MCF 10A (cell line): ENCODE measurements around the gene SAMD11. TPM values are rescaled to one million over a fixed set of nuclear protein-coding genes. Genes with fewer than 3 reads are reported as not detected.
A peak's percentile ranks its signal among the peaks of the same experiment; 100 is the strongest.

ENCODE experiments used
- BruUV-seq: library from RNA; stranded (reverse); fragments of 400-500 nt; replicated peaks from 2 replicates; lab custom pipeline; 2021; lab: Mats Ljungman, UMichigan
- CTCF ChIA-PET: fragments of 300-600 bp; sonication (Branson Sonifier 250); formaldehyde crosslinking; extraction: SDS; loops from one replicate; lab custom pipeline; 2021; ENCODE audit warnings: antibody characterized with exemption, inconsistent platforms; lab: Yijun Ruan, JAX
- POLR2A ChIA-PET: fragments of 300-600, 350-650 bp; sonication (Branson Sonifier 250); formaldehyde crosslinking; extraction: SDS; loops from one replicate; lab custom pipeline; 2020; ENCODE audit warnings: antibody characterized with exemption, inconsistent platforms; lab: Yijun Ruan, JAX
- DNase-seq: peaks from one replicate; pipeline ENCODE4 v3.0.0-alpha.2; 2018; ENCODE audit not compliant: unreplicated experiment
- H3K27ac Mint-ChIP-seq: one replicate; pipeline ENCODE4 v1.8.0; 2022; ENCODE audit warnings: mild to moderate bottlenecking, low read depth, mixed read lengths; ENCODE audit not compliant: unreplicated experiment
- H3K27me3 Mint-ChIP-seq: one replicate; pipeline ENCODE4 v1.8.0; 2022; ENCODE audit warnings: mixed read lengths; ENCODE audit not compliant: insufficient read depth, unreplicated experiment
- H3K36me3 Mint-ChIP-seq: one replicate; pipeline ENCODE4 v1.8.0; 2022; ENCODE audit warnings: mild to moderate bottlenecking, moderate library complexity, mixed read lengths; ENCODE audit not compliant: insufficient read depth, unreplicated experiment
- H3K4me1 Mint-ChIP-seq: one replicate; pipeline ENCODE4 v1.8.0; 2022; ENCODE audit warnings: mixed read lengths; ENCODE audit not compliant: insufficient read depth, unreplicated experiment
- H3K4me3 Mint-ChIP-seq: one replicate; pipeline ENCODE4 v1.8.0; 2022; ENCODE audit warnings: mild to moderate bottlenecking, moderate library complexity, mixed read lengths; ENCODE audit not compliant: unreplicated experiment
- H3K9me3 Mint-ChIP-seq: one replicate; pipeline ENCODE4 v1.8.0; 2022; ENCODE audit warnings: mixed read lengths; ENCODE audit not compliant: unreplicated experiment
- intact Hi-C: fragments of 100-400 bp; cut with micrococcal nuclease; formaldehyde crosslinking; loops from 2 replicates; pipeline ENCODE4 v1.14.1; 2022
- total RNA-seq: library from RNA; stranded (reverse); gene quantifications from 2 replicates; pipeline ENCODE4 v1.2.3, GENCODE V29; 2022
- TF ChIP-seq, protein P1 (sequence below): fragments of 200-600 bp; IDR thresholded peaks from one replicate; pipeline ENCODE4 v1.8.0; 2022; ENCODE audit warnings: antibody characterized with exemption, mild to moderate bottlenecking; ENCODE audit not compliant: unreplicated experiment

Gene SAMD11
- total RNA-seq, 1 experiment from 2014 or later: not detected

DNA sequence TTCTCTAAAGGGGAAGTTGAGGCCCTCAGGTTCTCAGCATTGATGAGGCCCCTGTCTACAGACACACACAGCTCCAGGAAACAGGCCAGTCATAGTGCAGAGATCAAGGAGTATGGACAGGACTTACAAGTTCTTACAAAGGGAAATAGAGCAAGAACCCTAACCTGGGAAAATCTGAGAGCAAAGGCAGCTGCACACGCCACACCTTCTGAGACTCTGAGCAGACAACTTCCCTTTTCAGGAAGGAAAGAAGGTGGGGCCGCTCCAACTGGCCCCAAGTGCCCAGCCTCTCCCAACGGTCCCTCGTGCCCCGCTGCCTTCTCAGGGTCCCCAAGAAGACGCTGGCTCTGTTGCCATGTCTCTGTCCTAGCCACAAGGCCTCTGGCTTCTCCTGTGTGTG is 31.8 kb downstream of the SAMD11 start:
- no TSS peak for BruUV-seq
- Mint-ChIP-seq H3K4me1 (peaks cover 8% of the 10 kb centered on the region), H3K27me3 (no peaks in the 10 kb centered on the region), H3K4me3 (no peak overlapping the region), H3K27ac (no peak overlapping the region), H3K36me3 (peaks cover 52% of the 10 kb centered on the region), H3K9me3 (no peaks in the 10 kb centered on the region)
- POLR2A ChIA-PET: no interaction called here
- CTCF ChIA-PET: interaction anchor here (0.7 kb wide), 1 partner anchor 71 kb away, joined by 5 read pairs; no protein-coding TSS in a partner anchor
- TF ChIP-seq, protein P1, sequence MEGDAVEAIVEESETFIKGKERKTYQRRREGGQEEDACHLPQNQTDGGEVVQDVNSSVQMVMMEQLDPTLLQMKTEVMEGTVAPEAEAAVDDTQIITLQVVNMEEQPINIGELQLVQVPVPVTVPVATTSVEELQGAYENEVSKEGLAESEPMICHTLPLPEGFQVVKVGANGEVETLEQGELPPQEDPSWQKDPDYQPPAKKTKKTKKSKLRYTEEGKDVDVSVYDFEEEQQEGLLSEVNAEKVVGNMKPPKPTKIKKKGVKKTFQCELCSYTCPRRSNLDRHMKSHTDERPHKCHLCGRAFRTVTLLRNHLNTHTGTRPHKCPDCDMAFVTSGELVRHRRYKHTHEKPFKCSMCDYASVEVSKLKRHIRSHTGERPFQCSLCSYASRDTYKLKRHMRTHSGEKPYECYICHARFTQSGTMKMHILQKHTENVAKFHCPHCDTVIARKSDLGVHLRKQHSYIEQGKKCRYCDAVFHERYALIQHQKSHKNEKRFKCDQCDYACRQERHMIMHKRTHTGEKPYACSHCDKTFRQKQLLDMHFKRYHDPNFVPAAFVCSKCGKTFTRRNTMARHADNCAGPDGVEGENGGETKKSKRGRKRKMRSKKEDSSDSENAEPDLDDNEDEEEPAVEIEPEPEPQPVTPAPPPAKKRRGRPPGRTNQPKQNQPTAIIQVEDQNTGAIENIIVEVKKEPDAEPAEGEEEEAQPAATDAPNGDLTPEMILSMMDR: no peak
- intact Hi-C loops: no loop called here
- no peak for DNase-seq

DNA sequence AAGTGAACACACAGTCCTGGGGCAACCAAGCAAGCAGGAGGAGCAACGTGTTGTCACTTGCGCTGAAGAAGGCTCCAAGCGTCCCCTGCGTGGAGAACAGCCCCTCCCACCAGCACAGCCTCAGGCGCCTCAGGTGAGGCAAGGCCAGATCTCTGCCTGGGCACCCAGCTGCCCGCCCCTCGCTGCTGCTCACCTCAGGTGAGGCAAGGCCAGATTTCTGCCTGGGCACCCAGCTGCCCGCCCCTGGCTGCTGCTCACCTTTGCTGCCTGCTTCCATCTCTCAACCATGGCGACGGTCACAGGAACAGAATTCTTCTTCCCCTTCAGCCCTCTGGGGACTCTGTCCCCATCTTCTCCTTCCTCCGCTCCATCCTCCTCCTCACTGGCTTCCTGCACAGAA is 32.9 kb downstream of the SAMD11 start:
- no peaks in the 10 kb centered on the region for H3K9me3 Mint-ChIP-seq
- H3K4me3 Mint-ChIP-seq: no peak overlapping the region
- no peak overlapping the region for H3K27ac Mint-ChIP-seq
- intact Hi-C loops: no loop called here
- no peak for DNase-seq
- no peaks in the 10 kb centered on the region for H3K27me3 Mint-ChIP-seq
- no TSS peak for BruUV-seq
- CTCF ChIA-PET: no interaction called here
- TF ChIP-seq, protein P1: no peak
- POLR2A ChIA-PET: no interaction called here
- H3K36me3 Mint-ChIP-seq: peaks cover 40% of the 10 kb centered on the region
- H3K4me1 Mint-ChIP-seq: peaks cover 8% of the 10 kb centered on the region

DNA sequence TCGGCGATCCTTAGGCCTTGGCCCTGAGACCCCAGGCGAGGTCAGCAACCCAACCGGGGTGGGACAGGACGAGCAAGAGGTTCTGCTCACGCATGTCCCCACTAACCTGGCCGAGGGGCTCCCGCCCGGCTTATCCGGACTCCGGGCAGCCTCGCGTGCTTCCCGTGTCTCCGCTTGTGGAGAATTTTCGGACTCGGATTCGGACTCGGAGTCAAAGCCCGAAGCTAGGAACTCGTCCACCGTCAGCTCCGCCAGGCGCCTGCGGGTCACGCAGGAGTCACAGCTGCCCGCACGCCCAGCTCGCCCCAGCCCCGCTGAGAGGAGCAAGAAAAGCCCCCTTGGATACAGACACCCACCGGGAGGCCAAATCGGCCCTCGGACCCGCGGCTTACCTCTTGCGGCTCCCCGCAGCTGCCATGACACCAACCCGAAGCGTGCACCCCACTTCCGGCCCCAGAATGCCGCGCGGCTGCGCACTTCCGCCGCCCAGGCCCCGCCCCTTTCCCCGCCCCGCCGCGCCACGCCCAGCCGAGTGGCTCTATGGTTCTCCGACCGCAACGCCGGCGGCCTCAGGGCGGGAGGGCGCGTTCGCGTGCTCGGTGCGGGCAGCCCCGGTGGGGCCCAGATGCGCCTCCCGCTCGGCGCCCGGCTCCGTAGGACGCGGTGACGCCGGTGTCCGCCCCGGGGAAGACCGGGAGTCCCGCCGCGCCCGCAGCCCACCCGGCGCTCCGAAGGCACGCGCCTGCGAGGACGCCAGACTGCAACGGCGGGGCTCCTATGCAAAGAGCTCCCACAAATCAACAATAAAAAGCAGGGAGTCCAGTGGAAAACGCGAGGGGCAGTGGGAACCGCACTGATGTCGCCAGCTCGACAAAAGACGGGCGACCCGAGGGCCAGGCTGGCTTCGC is 35.4 kb downstream of the SAMD11 start, which contains the start of gene NOC2L:
Gene NOC2L (minus strand): TSS at position 434 of the 908 bp plus-strand sequence. CDS start 16 bp downstream, at position 418.
- ChIA-PET POLR2A (interaction anchor here (0.6 to 1.4 kb wide), 15 partner anchors 9 to 1204 kb away, joined by 3 to 7 read pairs (median 3); partner anchors contain the start of gene ISG15), CTCF (interaction anchor here (0.7 to 0.9 kb wide), 2 partner anchors 54 to 99 kb away, joined by 3 read pairs; partner anchors contain the start of gene ISG15)
- BruUV-seq: TSS peak; percentile 84
- TF ChIP-seq, protein P1: no peak
- peak within 1 kb of the TSS; percentile 78 for H3K4me3 Mint-ChIP-seq
- peaks cover 8% of the 10 kb centered on the region for H3K4me1 Mint-ChIP-seq
- DNase-seq: peak; percentile 87
- peaks cover 29% of the 10 kb centered on the region for H3K36me3 Mint-ChIP-seq
- peak within 1 kb of the TSS; percentile 18 for H3K27ac Mint-ChIP-seq
- intact Hi-C loops: no loop called here
- no peaks in the 10 kb centered on the region for H3K27me3 Mint-ChIP-seq
- no peaks in the 10 kb centered on the region for H3K9me3 Mint-ChIP-seq

DNA sequence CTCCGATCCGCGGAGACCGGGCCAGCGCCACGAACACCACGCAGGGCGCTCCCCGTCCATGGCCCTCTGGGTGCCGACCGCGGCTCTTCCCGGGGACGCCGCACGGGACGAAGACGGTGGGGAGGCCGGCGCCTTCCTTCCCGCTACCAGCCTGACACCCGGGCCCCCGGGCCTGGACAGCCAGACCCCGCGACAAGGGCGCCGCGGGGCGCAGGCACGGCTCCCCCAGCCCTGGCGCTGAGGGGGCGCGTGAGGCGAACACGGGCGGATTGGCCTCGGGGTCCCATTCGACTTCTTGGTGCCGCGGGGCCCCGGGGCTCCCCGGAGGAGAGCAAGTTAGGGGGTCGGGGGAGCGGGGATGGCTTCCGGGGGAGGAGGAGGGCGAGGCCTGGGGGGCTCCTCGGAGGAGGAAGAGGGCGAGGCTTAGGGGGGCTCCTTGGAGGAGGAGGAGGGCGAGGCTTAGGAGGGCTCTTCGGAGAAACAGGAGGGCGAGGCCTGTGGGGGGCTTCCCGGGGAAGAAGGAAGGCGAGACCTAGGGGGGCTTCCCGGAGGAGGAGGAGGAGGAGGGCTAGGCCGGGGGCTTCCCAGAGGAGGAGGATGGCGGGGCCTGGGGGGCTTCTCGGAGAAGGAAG is 36.1 kb downstream of the SAMD11 start:
- intact Hi-C loops: no loop called here
- Mint-ChIP-seq H3K9me3 (no peaks in the 10 kb centered on the region), H3K4me1 (peaks cover 8% of the 10 kb centered on the region), H3K4me3 (peak overlapping the region; percentile 65), H3K27me3 (no peaks in the 10 kb centered on the region), H3K36me3 (peaks cover 22% of the 10 kb centered on the region), H3K27ac (no peak overlapping the region)
- TF ChIP-seq, protein P1: no peak
- ChIA-PET CTCF (no interaction called here), POLR2A (interaction anchor here (0.7 to 1.4 kb wide), 4 partner anchors 16 to 49 kb away, joined by 3 to 7 read pairs (median 3); no protein-coding TSS in a partner anchor)
- no peak for DNase-seq
- BruUV-seq: no TSS peak
